MM.1S (cell line): ENCODE data around the gene CDH12.

Experiments
- DNase-seq: peaks from one replicate; pipeline ENCODE4 v3.0.0-alpha.2; 2015
- H2AFZ ChIP-seq: fragments of 300-600 bp; sonication (generic); 2 replicates; pipeline ENCODE4 v1.6.0; 2016; ENCODE audit warnings: antibody characterized with exemption, low read length
- H3F3A ChIP-seq: fragments of 300-600 bp; sonication (generic); 2 replicates; pipeline ENCODE4 v1.6.1; 2016; ENCODE audit warnings: mild to moderate bottlenecking, antibody characterized with exemption, low read length, moderate library complexity, mixed read lengths; ENCODE audit not compliant: insufficient read depth
- H3K27ac ChIP-seq: fragments of 300-600 bp; sonication (generic); 2 replicates; pipeline ENCODE4 v1.5.1; 2016; ENCODE audit warnings: mild to moderate bottlenecking, low read length
- H3K27me3 ChIP-seq: fragments of 300-600 bp; sonication (generic); replicated peaks from 2 replicates; pipeline ENCODE4 v1.6.0; 2016; ENCODE audit warnings: low read length; ENCODE audit not compliant: insufficient read depth
- H3K36me3 ChIP-seq: fragments of 300-600 bp; sonication (generic); replicated peaks from 2 replicates; pipeline ENCODE4 v1.6.1; 2016; ENCODE audit warnings: mild to moderate bottlenecking, low read length, mixed read lengths; ENCODE audit not compliant: insufficient read depth
- H3K4me1 ChIP-seq: fragments of 300-600 bp; sonication (generic); 2 replicates; pipeline ENCODE4 v1.6.1; 2016; ENCODE audit warnings: low read length, mixed read lengths
- H3K4me2 ChIP-seq: fragments of 300-600 bp; sonication (generic); 2 replicates; pipeline ENCODE4 v1.6.0; 2016; ENCODE audit warnings: low read depth, low read length
- H3K4me3 ChIP-seq: fragments of 300-600 bp; sonication (generic); 2 replicates; pipeline ENCODE4 v1.5.1; 2016; ENCODE audit warnings: low read length, mixed read lengths
- H3K79me2 ChIP-seq: fragments of 300-600 bp; sonication (generic); 2 replicates; pipeline ENCODE4 v1.6.1; 2016; ENCODE audit warnings: mixed run types, low read length, mixed read lengths
- H3K9ac ChIP-seq: fragments of 300-600 bp; sonication (generic); 2 replicates; pipeline ENCODE4 v1.6.1; 2016; ENCODE audit warnings: low read length, mixed read lengths
- H3K9me2 ChIP-seq: fragments of 300-600 bp; sonication (generic); replicated peaks from 2 replicates; pipeline ENCODE4 v1.6.1; 2016; ENCODE audit warnings: mild to moderate bottlenecking, low read length, mixed read lengths; ENCODE audit not compliant: insufficient read depth
- H3K9me3 ChIP-seq: fragments of 300-600 bp; sonication (generic); replicated peaks from 2 replicates; pipeline ENCODE4 v1.6.1; 2016; ENCODE audit warnings: mild to moderate bottlenecking, low read length, mixed read lengths; ENCODE audit not compliant: insufficient read depth
- H4K20me1 ChIP-seq: fragments of 300-600 bp; sonication (generic); 2 replicates; pipeline ENCODE4 v1.6.1; 2016; ENCODE audit warnings: mild to moderate bottlenecking, low read length, moderate library complexity, mixed read lengths; ENCODE audit not compliant: insufficient read depth
- EZH2 ChIP-seq: fragments of 300-600 bp; sonication (generic); optimal IDR thresholded peaks from 2 replicates; pipeline ENCODE3; 2017; ENCODE audit warnings: low read depth, mild to moderate bottlenecking, antibody characterized with exemption, low read length, mixed read lengths
- EZH2phosphoT487 ChIP-seq: fragments of 300-600 bp; sonication (generic); IDR thresholded peaks from 2 replicates; pipeline ENCODE4 v1.6.1; 2018; ENCODE audit warnings: antibody characterized with exemption, low read length
- TF ChIP-seq, protein P1 (sequence below): fragments of 300-600 bp; sonication (generic); IDR thresholded peaks from 2 replicates; pipeline ENCODE4 v1.5.1; 2016; ENCODE audit warnings: antibody characterized with exemption, low read length, mixed read lengths

The CDH12 gene

DNA sequence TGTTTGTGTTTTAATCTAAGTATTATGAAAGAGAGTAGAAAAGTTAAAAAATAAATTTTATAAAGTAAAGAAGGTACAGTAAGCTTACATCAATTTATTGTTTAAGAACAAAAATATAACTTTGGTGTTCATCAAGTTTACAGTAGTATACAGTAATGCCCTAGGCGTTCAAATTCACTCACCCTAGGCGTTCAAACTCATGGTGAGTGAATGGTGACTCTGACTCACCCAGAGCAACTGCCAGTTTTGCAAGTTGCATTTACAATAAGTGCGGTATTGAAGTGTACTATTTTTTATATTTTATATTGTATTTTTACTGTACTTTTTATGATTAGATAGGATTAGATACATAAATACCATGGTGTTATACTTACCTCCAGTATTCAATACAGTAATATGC lies 421.3 kb downstream of the CDH12 start:
- Histone ChIP-seq H3K4me3 (no peak overlapping the region), H3K4me2 (no peak overlapping the region), H3K4me1 (no peaks in the 10 kb centered on the region), H3K36me3 (no peaks in the 10 kb centered on the region), H3K9me2 (no peaks in the 10 kb centered on the region), H3K9me3 (no peaks in the 10 kb centered on the region), H3K27ac (no peak overlapping the region), H3K9ac (no peak overlapping the region), H3K79me2 (no peaks in the 10 kb centered on the region), H3F3A (no peaks in the 10 kb centered on the region), H4K20me1 (no peaks in the 10 kb centered on the region), H2AFZ (no peak overlapping the region), H3K27me3 (no peaks in the 10 kb centered on the region)
- no peak for TF ChIP-seq EZH2phosphoT487
- no peak for TF ChIP-seq EZH2
- TF ChIP-seq, protein P1, sequence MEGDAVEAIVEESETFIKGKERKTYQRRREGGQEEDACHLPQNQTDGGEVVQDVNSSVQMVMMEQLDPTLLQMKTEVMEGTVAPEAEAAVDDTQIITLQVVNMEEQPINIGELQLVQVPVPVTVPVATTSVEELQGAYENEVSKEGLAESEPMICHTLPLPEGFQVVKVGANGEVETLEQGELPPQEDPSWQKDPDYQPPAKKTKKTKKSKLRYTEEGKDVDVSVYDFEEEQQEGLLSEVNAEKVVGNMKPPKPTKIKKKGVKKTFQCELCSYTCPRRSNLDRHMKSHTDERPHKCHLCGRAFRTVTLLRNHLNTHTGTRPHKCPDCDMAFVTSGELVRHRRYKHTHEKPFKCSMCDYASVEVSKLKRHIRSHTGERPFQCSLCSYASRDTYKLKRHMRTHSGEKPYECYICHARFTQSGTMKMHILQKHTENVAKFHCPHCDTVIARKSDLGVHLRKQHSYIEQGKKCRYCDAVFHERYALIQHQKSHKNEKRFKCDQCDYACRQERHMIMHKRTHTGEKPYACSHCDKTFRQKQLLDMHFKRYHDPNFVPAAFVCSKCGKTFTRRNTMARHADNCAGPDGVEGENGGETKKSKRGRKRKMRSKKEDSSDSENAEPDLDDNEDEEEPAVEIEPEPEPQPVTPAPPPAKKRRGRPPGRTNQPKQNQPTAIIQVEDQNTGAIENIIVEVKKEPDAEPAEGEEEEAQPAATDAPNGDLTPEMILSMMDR = no peak
- no peak for DNase-seq

DNA sequence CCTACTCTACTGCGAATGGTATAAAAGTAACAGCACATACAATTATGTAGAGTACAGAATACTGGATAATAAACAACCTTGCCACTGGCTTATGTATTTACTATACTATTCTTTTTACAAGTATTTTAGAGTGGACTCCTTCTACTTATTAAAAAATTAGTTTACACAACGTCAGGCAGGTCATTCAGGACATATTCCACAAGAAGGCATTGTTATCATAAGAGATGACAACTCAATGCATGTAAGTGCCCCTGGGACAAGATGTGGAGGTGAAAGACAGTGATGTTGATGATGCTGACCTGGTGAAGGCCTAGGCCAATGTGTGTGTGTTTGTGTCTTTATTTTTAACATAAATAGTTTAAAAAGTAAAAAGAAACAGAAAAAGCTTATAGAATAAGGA lies 421.7 kb downstream of the CDH12 start:
- TF ChIP-seq EZH2phosphoT487 (no peak), EZH2 (no peak)
- TF ChIP-seq, protein P1 = no peak

DNA sequence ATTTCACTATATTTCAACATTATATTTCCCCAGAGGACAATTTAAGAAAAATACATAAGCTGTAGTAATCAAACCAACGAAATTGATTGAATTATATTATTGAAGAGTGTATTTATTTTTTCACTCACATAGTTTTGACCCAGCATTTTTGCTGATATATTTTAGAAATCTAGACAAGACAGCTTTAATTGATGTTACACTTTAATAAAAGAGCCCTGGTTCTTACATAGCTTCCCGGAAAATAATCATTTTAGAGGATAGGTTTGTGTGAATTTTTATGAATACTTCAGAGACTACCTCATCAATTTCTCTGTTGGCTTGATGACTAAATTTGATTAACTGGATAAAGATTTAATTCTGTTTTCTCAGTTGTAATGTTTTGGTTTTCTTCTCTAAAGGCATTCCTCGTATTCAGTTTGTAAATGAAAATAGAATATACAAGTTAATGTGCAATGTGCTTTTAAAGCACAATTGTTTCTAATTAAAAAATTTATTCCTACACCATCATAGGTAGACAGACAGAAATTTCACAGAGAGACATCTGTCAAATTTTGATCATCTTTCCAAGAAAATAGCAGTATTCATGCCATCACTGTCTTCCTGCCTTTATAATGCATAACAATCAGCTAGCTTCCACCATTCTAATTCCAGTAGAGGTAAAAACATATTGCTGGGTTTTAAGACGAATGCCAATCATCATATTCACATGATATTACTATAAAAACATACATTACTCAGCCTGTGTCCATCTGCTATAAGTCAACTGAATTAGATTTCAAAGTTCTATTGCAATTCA lies 441.4 kb downstream of the CDH12 start:
- Histone ChIP-seq H3K4me1 (no peaks in the 10 kb centered on the region), H3K4me3 (no peak overlapping the region), H3K9ac (no peak overlapping the region), H3K27me3 (no peaks in the 10 kb centered on the region), H3K9me3 (no peaks in the 10 kb centered on the region), H4K20me1 (no peaks in the 10 kb centered on the region), H3K36me3 (no peaks in the 10 kb centered on the region), H3K4me2 (no peak overlapping the region), H3K79me2 (no peaks in the 10 kb centered on the region), H3K27ac (no peak overlapping the region), H3K9me2 (no peaks in the 10 kb centered on the region), H3F3A (no peaks in the 10 kb centered on the region), H2AFZ (no peak overlapping the region)
- TF ChIP-seq, protein P1 = no peak
- TF ChIP-seq EZH2 (no peak), EZH2phosphoT487 (no peak)
- DNase-seq = no peak

More for the DNA sequence above, 421.7 kb downstream of the CDH12 start:
- DNase-seq = no peak
- Histone ChIP-seq H3F3A (no peaks in the 10 kb centered on the region), H3K4me1 (no peaks in the 10 kb centered on the region), H3K9ac (no peak overlapping the region), H3K79me2 (no peaks in the 10 kb centered on the region), H3K4me2 (no peak overlapping the region), H2AFZ (no peak overlapping the region), H3K4me3 (no peak overlapping the region), H3K9me3 (no peaks in the 10 kb centered on the region), H4K20me1 (no peaks in the 10 kb centered on the region), H3K36me3 (no peaks in the 10 kb centered on the region), H3K9me2 (no peaks in the 10 kb centered on the region), H3K27me3 (no peaks in the 10 kb centered on the region), H3K27ac (no peak overlapping the region)
